HUES48 (cell line): ENCODE results near the gene TTC12.

Experiments used
- H3K27ac ChIP-seq: one replicate; pipeline ENCODE4 v1.7.0; 2013; ENCODE audit warnings: low read depth, low read length, inconsistent platforms
- H3K27me3 ChIP-seq: 2 replicates; pipeline ENCODE4 v1.6.1; 2013; ENCODE audit warnings: mild to moderate bottlenecking, low read length; ENCODE audit not compliant: control insufficient read depth, insufficient read depth
- H3K36me3 ChIP-seq: 2 replicates; pipeline ENCODE4 v1.6.1; 2013; ENCODE audit warnings: low read length; ENCODE audit not compliant: control insufficient read depth, insufficient read depth
- H3K4me1 ChIP-seq: 2 replicates; pipeline ENCODE4 v1.6.1; 2013; ENCODE audit warnings: mild to moderate bottlenecking, low read length; ENCODE audit not compliant: control insufficient read depth, insufficient read depth
- H3K4me3 ChIP-seq: 2 replicates; pipeline ENCODE4 v1.5.1; 2013; ENCODE audit warnings: mild to moderate bottlenecking, low read depth, low read length
- H3K9ac ChIP-seq: 2 replicates; pipeline ENCODE4 v1.6.1; 2013; ENCODE audit warnings: mild to moderate bottlenecking, low read depth, low read length, moderate library complexity
- H3K9me3 ChIP-seq: 2 replicates; pipeline ENCODE4 v1.6.1; 2013; ENCODE audit warnings: low read length; ENCODE audit not compliant: control insufficient read depth, insufficient read depth

Gene TTC12

GRCh38 chr11:113393501-113393985 lies 79.2 kb downstream of the TTC12 start:
- H3K36me3 ChIP-seq, result no peaks in the 10 kb centered on the region
- H3K4me3 ChIP-seq, result no peak overlapping the region
- no peak overlapping the region for H3K9ac ChIP-seq
- H3K27ac ChIP-seq, result no peak overlapping the region
- H3K9me3 ChIP-seq, result no peaks in the 10 kb centered on the region
- H3K27me3 ChIP-seq, result no peaks in the 10 kb centered on the region
- H3K4me1 ChIP-seq, result peaks cover 12% of the 10 kb centered on the region

DNA sequence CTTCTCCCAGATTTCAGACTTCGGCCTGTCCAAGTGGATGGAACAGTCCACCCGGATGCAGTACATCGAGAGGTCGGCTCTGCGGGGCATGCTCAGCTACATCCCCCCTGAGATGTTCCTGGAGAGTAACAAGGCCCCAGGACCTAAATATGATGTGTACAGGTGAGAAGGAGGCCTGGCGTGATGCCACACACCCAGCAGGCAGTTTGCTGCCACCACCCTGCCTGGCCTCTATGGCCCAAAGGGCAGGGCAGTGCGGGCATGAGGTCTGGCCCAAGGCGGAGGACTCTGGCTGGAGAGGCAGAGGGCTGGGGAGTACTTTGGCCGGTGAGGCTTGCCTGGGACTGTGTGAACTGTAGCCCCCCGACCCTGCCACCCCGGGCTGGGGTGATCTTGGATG lies 80.5 kb downstream of the TTC12 start:
- Histone ChIP-seq H3K4me3 (no peak overlapping the region), H3K9me3 (no peaks in the 10 kb centered on the region), H3K36me3 (no peaks in the 10 kb centered on the region), H3K27me3 (no peaks in the 10 kb centered on the region), H3K4me1 (no peaks in the 10 kb centered on the region), H3K9ac (no peak overlapping the region), H3K27ac (no peak overlapping the region)

- H3K4me3 ChIP-seq, result no peak overlapping the region
- no peak overlapping the region for H3K27ac ChIP-seq
- no peaks in the 10 kb centered on the region for H3K4me1 ChIP-seq
- no peaks in the 10 kb centered on the region for H3K36me3 ChIP-seq
- no peaks in the 10 kb centered on the region; the same call in 1 of the 2 replicates for H3K27me3 ChIP-seq
- no peaks in the 10 kb centered on the region for H3K9me3 ChIP-seq
- H3K9ac ChIP-seq, result no peak overlapping the region
Measured at GRCh38 chr11:113395782-113396336, 81.5 kb downstream of the TTC12 start.

GRCh38 chr11:113396690-113397089 lies 82.3 kb downstream of the TTC12 start:
- Histone ChIP-seq H3K9ac (no peak overlapping the region), H3K9me3 (no peaks in the 10 kb centered on the region), H3K27ac (no peak overlapping the region), H3K4me3 (no peak overlapping the region), H3K4me1 (no peaks in the 10 kb centered on the region), H3K36me3 (no peaks in the 10 kb centered on the region), H3K27me3 (no peaks in the 10 kb centered on the region; the same call in 1 of the 2 replicates)

DNA sequence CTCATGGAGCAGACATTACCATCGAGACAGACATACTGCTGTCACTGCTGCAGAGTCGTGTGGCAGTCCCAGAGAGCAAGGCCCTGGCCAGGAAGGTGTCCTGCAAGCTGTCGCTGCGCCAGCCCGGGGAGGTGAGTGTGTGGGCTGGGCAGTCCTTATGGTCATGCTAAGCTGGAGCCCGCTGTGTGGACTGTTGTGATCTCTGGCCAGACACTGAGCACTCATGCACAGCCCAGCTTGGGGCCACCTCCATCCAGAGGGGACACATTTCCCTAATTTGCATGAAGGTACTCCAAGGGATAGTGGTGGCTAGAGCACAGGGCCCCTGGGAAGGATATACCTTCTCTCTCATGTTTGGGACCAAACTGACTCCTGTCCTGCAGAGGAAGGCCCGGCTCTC lies 82.8 kb downstream of the TTC12 start:
- Histone ChIP-seq H3K4me1 (no peaks in the 10 kb centered on the region), H3K9me3 (no peaks in the 10 kb centered on the region), H3K27me3 (no peaks in the 10 kb centered on the region; the same call in 1 of the 2 replicates), H3K4me3 (no peak overlapping the region), H3K27ac (no peak overlapping the region), H3K36me3 (no peaks in the 10 kb centered on the region), H3K9ac (no peak overlapping the region)

DNA sequence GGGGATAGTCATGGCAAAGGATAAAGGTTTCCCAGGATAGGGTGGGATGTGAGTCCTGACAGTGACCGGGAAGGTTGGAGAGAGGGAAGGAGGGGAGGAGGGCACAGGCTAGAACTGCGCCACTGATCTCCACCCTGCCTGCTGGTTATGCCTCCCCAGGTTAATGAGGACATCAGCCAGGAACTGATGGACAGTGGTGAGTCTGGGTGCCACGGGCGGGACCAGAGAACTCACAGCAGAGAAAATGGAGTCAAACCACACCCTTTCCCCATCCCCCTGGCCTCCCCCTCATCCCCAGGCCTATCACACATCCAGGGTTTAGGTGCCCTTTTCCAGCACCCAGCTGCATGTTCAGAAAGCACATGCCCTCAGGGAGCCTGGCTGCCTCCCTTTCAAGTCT lies 83.4 kb downstream of the TTC12 start:
- Histone ChIP-seq H3K27me3 (no peaks in the 10 kb centered on the region; the same call in 1 of the 2 replicates), H3K9ac (no peak overlapping the region), H3K9me3 (no peaks in the 10 kb centered on the region), H3K27ac (no peak overlapping the region), H3K4me1 (no peaks in the 10 kb centered on the region), H3K36me3 (no peaks in the 10 kb centered on the region), H3K4me3 (no peak overlapping the region)

DNA sequence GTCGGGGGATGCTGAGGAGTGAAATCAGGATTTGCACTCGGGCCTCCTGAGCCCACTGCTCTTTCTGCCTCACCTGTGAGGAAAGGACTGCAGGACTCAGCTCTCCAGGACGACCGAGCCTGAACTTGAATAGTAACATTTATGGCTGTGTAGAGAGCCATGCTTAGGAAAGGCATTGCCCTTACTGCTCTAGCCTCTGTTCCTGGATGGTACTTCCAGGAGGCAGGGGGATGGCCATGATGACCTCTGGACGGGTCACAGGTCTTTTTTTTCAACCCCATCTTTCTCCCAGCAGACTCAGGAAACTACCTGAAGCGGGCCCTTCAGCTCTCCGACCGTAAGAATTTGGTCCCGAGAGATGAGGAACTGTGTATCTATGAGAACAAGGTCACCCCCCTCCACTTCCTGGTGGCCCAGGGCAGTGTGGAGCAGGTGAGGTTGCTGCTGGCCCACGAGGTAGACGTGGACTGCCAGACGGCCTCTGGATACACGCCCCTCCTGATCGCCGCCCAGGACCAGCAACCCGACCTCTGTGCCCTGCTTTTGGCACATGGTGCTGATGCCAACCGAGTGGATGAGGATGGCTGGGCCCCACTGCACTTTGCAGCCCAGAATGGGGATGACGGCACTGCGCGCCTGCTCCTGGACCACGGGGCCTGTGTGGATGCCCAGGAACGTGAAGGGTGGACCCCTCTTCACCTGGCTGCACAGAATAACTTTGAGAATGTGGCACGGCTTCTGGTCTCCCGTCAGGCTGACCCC lies 84.5 kb downstream of the TTC12 start:
- Histone ChIP-seq H3K4me3 (no peak overlapping the region), H3K36me3 (no peaks in the 10 kb centered on the region), H3K9me3 (no peaks in the 10 kb centered on the region), H3K27ac (no peak overlapping the region), H3K4me1 (no peaks in the 10 kb centered on the region), H3K9ac (no peak overlapping the region), H3K27me3 (no peaks in the 10 kb centered on the region; the same call in 1 of the 2 replicates)

- Histone ChIP-seq H3K9ac (no peak overlapping the region), H3K4me3 (no peak overlapping the region), H3K27ac (no peak overlapping the region), H3K36me3 (no peaks in the 10 kb centered on the region), H3K27me3 (no peaks in the 10 kb centered on the region; the same call in 1 of the 2 replicates), H3K4me1 (no peaks in the 10 kb centered on the region), H3K9me3 (no peaks in the 10 kb centered on the region)
Measured at GRCh38 chr11:113400631-113401230, 86.3 kb downstream of the TTC12 start.

DNA sequence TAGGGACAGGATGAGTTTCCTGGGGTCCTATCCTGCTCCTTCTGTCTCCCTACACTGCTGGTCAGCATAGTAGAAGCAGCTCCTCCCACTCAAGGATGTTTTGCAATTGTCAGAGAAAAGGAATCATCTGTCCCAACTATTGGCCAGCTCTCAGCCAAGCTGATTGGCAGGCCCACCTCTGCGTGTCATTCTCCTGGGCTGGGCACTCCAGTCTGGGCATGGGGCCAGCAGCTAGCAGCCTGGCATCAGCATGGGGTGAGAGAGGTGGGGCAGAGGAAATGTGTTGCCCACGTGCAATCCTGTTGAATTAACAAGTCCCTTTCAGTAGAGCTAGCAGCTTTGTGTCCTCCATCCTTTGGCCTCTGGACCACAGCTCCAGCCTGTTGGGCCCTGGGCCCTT lies 87.3 kb downstream of the TTC12 start:
- no peak overlapping the region for H3K27ac ChIP-seq
- H3K9me3 ChIP-seq, result no peaks in the 10 kb centered on the region
- no peaks in the 10 kb centered on the region; the same call in 1 of the 2 replicates for H3K27me3 ChIP-seq
- no peaks in the 10 kb centered on the region for H3K4me1 ChIP-seq
- no peaks in the 10 kb centered on the region for H3K36me3 ChIP-seq
- H3K9ac ChIP-seq, result no peak overlapping the region
- no peak overlapping the region for H3K4me3 ChIP-seq

DNA sequence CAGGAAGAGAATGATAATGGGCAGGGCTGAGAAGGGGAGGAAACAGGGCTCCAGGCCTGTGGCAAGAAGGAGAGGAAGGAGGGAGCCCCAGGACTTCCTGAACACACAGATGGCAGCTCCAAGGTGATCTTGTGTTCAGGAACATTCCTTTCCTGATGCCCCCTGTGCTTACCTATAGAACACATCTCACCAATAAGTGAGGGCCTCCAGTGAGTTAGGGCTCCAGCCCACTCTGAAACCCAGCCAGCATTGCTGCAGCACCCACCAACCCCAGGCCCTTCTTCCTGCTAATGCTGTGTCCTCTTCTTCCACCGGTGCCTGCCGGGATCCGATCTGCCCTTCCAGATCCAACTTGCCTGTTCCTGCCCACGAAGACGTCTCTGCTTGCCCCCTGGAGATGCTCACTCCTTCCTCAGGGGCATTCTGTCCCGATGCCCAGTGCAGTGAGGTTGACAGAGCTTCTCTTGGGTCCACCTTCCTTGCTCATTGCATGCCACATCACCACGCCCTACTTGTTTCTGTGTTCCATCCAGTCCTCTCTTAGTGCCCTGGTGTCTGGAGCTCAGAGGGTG lies 90.6 kb downstream of the TTC12 start:
- H3K9ac ChIP-seq, result no peak overlapping the region
- H3K9me3 ChIP-seq, result no peaks in the 10 kb centered on the region
- H3K27ac ChIP-seq, result no peak overlapping the region
- no peaks in the 10 kb centered on the region; the same call in 1 of the 2 replicates for H3K27me3 ChIP-seq
- no peak overlapping the region for H3K4me3 ChIP-seq
- no peaks in the 10 kb centered on the region for H3K4me1 ChIP-seq
- H3K36me3 ChIP-seq, result no peaks in the 10 kb centered on the region
